Epithelial cell of proximal tubule (primary cell): ENCODE data around the gene CCDC201. TPM values are rescaled to one million over a fixed set of nuclear protein-coding genes. Genes with fewer than 3 reads are reported as not detected.

Experiments
- DNase-seq: peaks from one replicate; pipeline ENCODE4 v3.0.0-alpha.2; 2011; ENCODE audit warnings: low read depth
- H3K4me3 ChIP-seq: 2 replicates; pipeline ENCODE4 v1.5.1; 2011; ENCODE audit warnings: low read depth, mild to moderate bottlenecking, low read length
- total RNA-seq: library from RNA; depleted of rRNA; stranded (reverse); fragments of >200 nt; gene quantifications from 2 replicates; pipeline ENCODE4 v1.2.3, GENCODE V29; 2015
- TF ChIP-seq, protein P1 (sequence below): conservative IDR thresholded peaks from 2 replicates; pipeline ENCODE4 v1.5.1; 2012; ENCODE audit warnings: low read depth, mild to moderate bottlenecking, low read length

The CCDC201 gene
- total RNA-seq, 1 donor from 2014 or later: not detected

DNA sequence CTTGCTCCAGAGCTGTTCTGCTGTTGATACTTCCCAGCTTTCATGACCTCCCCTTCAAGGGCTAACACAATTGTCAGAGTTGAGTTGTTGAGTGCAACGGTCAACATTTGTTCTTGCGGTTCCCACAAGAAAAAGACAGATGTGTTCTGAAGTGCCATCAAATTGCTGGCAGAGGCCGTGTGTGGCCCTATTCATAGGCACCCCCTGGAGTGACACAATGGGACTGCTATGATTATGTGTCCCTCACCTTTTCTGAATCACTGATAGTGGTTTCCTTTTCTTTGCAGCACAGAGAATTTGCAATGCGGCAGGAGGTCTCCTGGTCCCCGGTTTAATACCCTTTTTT, 9.6 kb upstream of the CCDC201 start:
- no peak for DNase-seq
- TF ChIP-seq, protein P1, sequence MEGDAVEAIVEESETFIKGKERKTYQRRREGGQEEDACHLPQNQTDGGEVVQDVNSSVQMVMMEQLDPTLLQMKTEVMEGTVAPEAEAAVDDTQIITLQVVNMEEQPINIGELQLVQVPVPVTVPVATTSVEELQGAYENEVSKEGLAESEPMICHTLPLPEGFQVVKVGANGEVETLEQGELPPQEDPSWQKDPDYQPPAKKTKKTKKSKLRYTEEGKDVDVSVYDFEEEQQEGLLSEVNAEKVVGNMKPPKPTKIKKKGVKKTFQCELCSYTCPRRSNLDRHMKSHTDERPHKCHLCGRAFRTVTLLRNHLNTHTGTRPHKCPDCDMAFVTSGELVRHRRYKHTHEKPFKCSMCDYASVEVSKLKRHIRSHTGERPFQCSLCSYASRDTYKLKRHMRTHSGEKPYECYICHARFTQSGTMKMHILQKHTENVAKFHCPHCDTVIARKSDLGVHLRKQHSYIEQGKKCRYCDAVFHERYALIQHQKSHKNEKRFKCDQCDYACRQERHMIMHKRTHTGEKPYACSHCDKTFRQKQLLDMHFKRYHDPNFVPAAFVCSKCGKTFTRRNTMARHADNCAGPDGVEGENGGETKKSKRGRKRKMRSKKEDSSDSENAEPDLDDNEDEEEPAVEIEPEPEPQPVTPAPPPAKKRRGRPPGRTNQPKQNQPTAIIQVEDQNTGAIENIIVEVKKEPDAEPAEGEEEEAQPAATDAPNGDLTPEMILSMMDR: no peak
- no peak overlapping the region for H3K4me3 ChIP-seq

DNA sequence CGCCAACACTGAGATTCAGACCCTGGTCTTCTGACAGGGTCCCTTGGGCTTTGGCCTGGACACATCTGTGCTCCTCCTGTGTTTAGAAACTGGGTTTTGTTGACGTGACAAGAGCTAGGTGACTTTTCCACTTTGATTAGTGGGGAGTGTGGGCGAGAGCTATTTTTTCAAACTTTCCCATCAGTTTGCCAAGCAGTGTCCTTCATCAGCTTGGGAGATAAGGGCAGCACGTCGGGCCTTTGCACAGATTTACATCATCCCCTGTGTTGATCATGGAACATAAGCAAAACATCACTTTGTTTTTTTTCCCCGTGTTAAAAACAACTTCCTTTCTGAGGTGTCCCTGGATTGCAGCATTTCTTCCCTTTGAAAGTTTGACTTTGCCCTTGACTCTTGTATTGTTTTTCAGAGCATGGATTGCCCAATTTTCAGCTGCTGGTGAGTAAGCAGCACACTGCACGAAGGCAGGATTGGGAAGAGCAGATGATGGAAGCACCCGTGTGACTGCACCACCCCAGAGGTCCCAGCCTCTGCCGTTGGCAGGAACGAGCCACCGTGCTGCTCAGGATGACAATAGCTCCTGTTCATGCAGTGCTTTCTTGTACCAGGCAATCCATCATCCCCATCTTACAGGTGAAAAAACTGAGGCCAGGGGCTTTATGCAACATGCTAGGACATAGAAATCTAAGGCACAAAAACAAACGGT, 9.0 kb upstream of the CCDC201 start:
- TF ChIP-seq, protein P1: no peak
- DNase-seq: peak; percentile 74
- H3K4me3 ChIP-seq: no peak overlapping the region

DNA sequence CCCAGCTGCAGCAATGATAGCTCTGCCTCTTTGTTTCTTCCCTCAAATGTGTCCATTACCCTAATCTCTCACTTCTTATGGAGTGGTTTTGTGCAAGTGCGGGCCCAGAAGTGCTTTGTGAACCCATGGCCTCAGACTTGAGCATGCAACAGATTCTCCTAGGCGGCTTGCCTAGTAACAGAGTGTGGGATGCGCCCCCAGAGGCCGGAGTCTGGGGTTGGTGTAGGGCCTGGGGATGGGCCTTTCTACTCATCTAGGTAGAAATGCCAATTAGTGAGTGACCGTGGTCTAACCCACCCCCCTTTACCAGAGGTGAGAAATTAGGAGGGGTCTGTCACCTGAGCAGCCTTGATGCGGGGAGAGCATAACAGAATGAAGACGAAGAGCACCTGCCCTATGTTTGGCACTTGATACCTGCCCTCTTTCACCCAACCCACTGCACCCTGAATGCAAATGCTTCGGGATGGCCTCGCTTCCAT, 8.4 kb upstream of the CCDC201 start:
- TF ChIP-seq, protein P1: no peak
- no peak overlapping the region for H3K4me3 ChIP-seq
- DNase-seq: no peak

DNA sequence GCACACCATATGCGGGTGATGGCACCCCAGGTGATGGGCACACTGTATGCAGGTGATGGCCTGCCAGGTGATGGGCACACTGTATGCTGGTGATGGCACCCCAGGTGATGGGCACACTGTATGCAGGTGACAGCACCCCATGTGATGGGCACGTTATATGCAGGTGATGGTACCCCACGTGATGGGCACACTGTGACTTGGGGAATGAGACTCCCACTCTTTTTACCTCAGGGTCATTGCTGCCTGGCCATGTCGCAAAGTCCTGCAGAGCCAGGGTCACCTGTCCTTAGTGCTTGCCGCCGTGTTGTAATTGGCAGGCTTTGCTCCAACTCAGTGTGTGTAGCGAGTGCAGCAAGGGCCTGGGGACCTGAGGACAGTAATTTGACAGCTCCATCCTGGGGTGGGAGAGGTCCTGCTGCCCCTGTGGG, 7.6 kb upstream of the CCDC201 start:
- TF ChIP-seq, protein P1: no peak
- no peak overlapping the region for H3K4me3 ChIP-seq
- no peak for DNase-seq

DNA sequence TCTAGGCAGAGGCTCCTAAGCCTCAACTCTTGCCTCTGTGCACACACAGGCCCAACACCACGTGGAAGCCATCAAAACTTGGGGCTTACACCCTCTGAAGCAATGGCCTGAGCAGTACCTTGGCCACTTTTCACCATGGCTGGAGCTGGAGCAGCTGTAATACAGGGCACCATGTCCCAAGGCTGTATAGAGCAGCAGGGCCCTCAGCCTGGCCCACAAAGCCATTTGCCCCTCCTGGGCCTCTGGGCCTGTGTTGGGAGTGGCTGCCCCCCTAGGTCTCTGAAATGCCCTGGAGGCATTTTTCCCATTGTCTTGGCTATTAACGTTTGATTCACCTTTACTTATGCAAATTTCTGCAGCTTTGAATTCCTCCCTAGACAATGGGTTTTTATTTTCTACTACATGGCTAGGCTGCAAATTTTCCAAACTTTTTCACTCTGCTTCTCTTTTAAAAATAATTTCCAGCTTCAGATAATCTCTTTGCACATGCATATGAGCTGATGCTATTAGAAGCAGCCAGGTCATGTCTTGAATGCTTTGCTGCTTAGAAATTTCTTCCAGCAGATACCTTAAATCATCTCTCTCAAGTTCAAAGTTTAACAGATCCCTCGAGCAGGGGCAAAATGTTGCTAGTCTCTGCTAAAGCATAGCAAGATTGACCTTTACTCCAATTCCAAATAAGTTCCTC, 5.7 kb upstream of the CCDC201 start:
- H3K4me3 ChIP-seq: no peak overlapping the region
- TF ChIP-seq, protein P1: no peak
- no peak for DNase-seq

DNA sequence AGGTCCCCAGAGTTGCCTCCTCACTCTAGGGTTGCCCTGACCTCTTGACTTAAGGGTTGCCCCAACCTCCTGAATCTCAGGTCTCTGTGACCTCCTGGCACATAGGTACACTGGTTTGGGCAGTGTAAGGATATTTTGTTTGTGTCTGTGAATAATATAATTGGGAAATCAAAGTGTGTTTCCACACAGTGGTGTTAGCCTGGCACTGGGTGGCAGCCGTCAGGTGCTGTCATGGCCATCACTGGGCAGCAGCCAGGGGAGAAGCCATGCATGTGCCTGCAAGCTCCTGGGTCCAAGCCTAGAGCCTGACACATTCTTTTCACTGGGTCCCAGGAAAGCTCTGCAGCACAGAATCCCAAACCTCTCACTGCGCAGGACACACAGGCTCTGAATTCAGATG, 3.6 kb upstream of the CCDC201 start:
- no peak overlapping the region for H3K4me3 ChIP-seq
- TF ChIP-seq, protein P1: no peak
- no peak for DNase-seq
